Caco-2 (cell line): ENCODE data around the gene FBXL5. TPM values are rescaled to one million over a fixed set of nuclear protein-coding genes. Genes with fewer than 3 reads are reported as not detected.

Experiments used
- BruUV-seq: library from RNA; stranded (reverse); fragments of 400-500 nt; replicated peaks from 2 replicates; lab custom pipeline; 2021; lab: Mats Ljungman, UMichigan
- CTCF ChIA-PET: fragments of 300-600 bp; sonication (Branson Sonifier 250); formaldehyde crosslinking; loops from one replicate; lab custom pipeline; 2022; ENCODE audit warnings: antibody characterized with exemption; lab: Charles Lee
- POLR2A ChIA-PET: fragments of 300-600 bp; sonication (Branson Sonifier 250); formaldehyde crosslinking; loops from one replicate; lab custom pipeline; 2022; ENCODE audit warnings: antibody characterized with exemption; lab: Charles Lee
- DNase-seq, 2 experiments: peaks; one replicate each; pipeline versions ENCODE4 v3.0.0 to v3.0.0-alpha.2; 2020 to 2022
- H3K27me3 ChIP-seq: replicated peaks from 2 replicates; pipeline ENCODE4 v1.6.0; 2011; ENCODE audit warnings: low read length; ENCODE audit not compliant: control insufficient read depth, insufficient read depth
- H3K36me3 ChIP-seq: 2 replicates; pipeline ENCODE4 v1.5.1; 2011; ENCODE audit warnings: low read length; ENCODE audit not compliant: control insufficient read depth, insufficient read depth
- H3K4me1 ChIP-seq: fragments of 250-450 bp; sonication (Bioruptor Pico); 2 replicates; pipeline ENCODE4 v1.5.1; 2020; ENCODE audit warnings: mild to moderate bottlenecking
- H3K4me3 ChIP-seq: 2 replicates; pipeline ENCODE4 v1.5.1; 2011; ENCODE audit warnings: low read depth, mild to moderate bottlenecking, control low read depth, low read length
- H3K9me3 ChIP-seq: fragments of 250-450 bp; sonication (Bioruptor Pico); 2 replicates; pipeline ENCODE4 v1.5.1; 2020; ENCODE audit warnings: mild to moderate bottlenecking, moderate library complexity
- H3K27ac Mint-ChIP-seq: one replicate; pipeline ENCODE4 v1.8.0; 2022; ENCODE audit warnings: mixed read lengths; ENCODE audit not compliant: unreplicated experiment
- H3K27me3 Mint-ChIP-seq: one replicate; pipeline ENCODE4 v1.8.0; 2022; ENCODE audit warnings: mixed read lengths; ENCODE audit not compliant: insufficient read depth, unreplicated experiment
- H3K36me3 Mint-ChIP-seq: one replicate; pipeline ENCODE4 v1.8.0; 2022; ENCODE audit warnings: mild to moderate bottlenecking, mixed read lengths; ENCODE audit not compliant: insufficient read depth, unreplicated experiment
- H3K4me1 Mint-ChIP-seq: one replicate; pipeline ENCODE4 v1.8.0; 2022; ENCODE audit warnings: low read depth, mixed read lengths; ENCODE audit not compliant: unreplicated experiment
- H3K4me3 Mint-ChIP-seq: one replicate; pipeline ENCODE4 v1.8.0; 2022; ENCODE audit warnings: mild to moderate bottlenecking, moderate library complexity, mixed read lengths; ENCODE audit not compliant: unreplicated experiment
- H3K9me3 Mint-ChIP-seq: one replicate; pipeline ENCODE4 v1.8.0; 2022; ENCODE audit warnings: mixed read lengths; ENCODE audit not compliant: unreplicated experiment
- CTCF ChIP-seq, 2 experiments: fragments of 200-600 bp in 1 of 2; IDR thresholded peaks; 1 replicate in 1 of 2; 2 replicates in 1 of 2; pipeline versions ENCODE4 v1.5.1 to v1.8.0; 2011 to 2022; ENCODE audit warnings: antibody characterized with exemption in 1 of 2, control low read depth in 1 of 2, inconsistent platforms in 1 of 2, low read depth in 1 of 2, low read length in 1 of 2, mild to moderate bottlenecking in 1 of 2, moderate library complexity in 1 of 2; ENCODE audit not compliant: insufficient read depth in 1 of 2, severe bottlenecking in 1 of 2, unreplicated experiment in 1 of 2
- intact Hi-C: fragments of 100-400 bp; cut with micrococcal nuclease; formaldehyde crosslinking; loops from one replicate; pipeline ENCODE4 v1.10.0; 2022; ENCODE audit not compliant: unreplicated experiment
- total RNA-seq: library from RNA; stranded (reverse); gene quantifications from 2 replicates; pipeline ENCODE4 v1.2.3, GENCODE V29; 2022

FBXL5 gene
- total RNA-seq, 1 experiment from 2014 or later = 29.1 TPM

GRCh38 chr4:15575966-15576365 lies 79.2 kb downstream of the FBXL5 start:
- BruUV-seq = no TSS peak
- H3K4me3 ChIP-seq = no peak overlapping the region
- Mint-ChIP-seq H3K4me3 (no peak overlapping the region), H3K36me3 (no peaks in the 10 kb centered on the region), H3K9me3 (no peaks in the 10 kb centered on the region), H3K27ac (no peak overlapping the region), H3K27me3 (no peaks in the 10 kb centered on the region), H3K4me1 (no peaks in the 10 kb centered on the region)
- peak in 1 of 2 experiments; percentile 10 for DNase-seq
- no peaks in the 10 kb centered on the region for H3K36me3 ChIP-seq
- intact Hi-C loops = loop anchor here (1.0 kb wide), 1 partner anchor 97 kb away; no protein-coding TSS in a partner anchor
- TF ChIP-seq CTCF (IDR thresholded peaks at IDR 0.05; ENCODE audit: insufficient read depth in 1 of 2, low read depth in 1 of 2, low read length in 1 of 2, severe bottlenecking in 1 of 2, unreplicated experiment in 1 of 2) = no peak
- no peaks in the 10 kb centered on the region for H3K9me3 ChIP-seq
- peaks cover 10% of the 10 kb centered on the region for H3K4me1 ChIP-seq
- ChIA-PET CTCF (interaction anchor here (2.0 kb wide), 1 partner anchor 97 kb away, joined by 16 read pairs; no protein-coding TSS in a partner anchor), POLR2A (no interaction called here)
- no peaks in the 10 kb centered on the region for H3K27me3 ChIP-seq

GRCh38 chr4:15569746-15570145 lies 85.4 kb downstream of the FBXL5 start:
- Histone ChIP-seq H3K4me1 (no peaks in the 10 kb centered on the region), H3K9me3 (no peaks in the 10 kb centered on the region), H3K4me3 (no peak overlapping the region), H3K27me3 (no peaks in the 10 kb centered on the region), H3K36me3 (no peaks in the 10 kb centered on the region; the same call in 1 of the 2 replicates)
- Mint-ChIP-seq H3K27me3 (no peaks in the 10 kb centered on the region), H3K27ac (no peak overlapping the region), H3K36me3 (peaks cover under 1% of the 10 kb centered on the region), H3K9me3 (no peaks in the 10 kb centered on the region), H3K4me1 (no peaks in the 10 kb centered on the region), H3K4me3 (no peak overlapping the region)
- no peak for TF ChIP-seq CTCF (IDR thresholded peaks at IDR 0.05; ENCODE audit: insufficient read depth in 1 of 2, low read depth in 1 of 2, low read length in 1 of 2, severe bottlenecking in 1 of 2, unreplicated experiment in 1 of 2)
- BruUV-seq = no TSS peak
- POLR2A ChIA-PET = no interaction called here
- CTCF ChIA-PET = no interaction called here
- no peak for DNase-seq
- intact Hi-C loops = no loop called here

- Mint-ChIP-seq H3K27ac (no peak overlapping the region), H3K4me3 (no peak overlapping the region), H3K9me3 (no peaks in the 10 kb centered on the region), H3K4me1 (no peaks in the 10 kb centered on the region), H3K27me3 (no peaks in the 10 kb centered on the region), H3K36me3 (peaks cover 5% of the 10 kb centered on the region)
- CTCF ChIA-PET = no interaction called here
- no peaks in the 10 kb centered on the region for H3K4me1 ChIP-seq
- no peaks in the 10 kb centered on the region; the same call in 1 of the 2 replicates for H3K36me3 ChIP-seq
- no peak overlapping the region for H3K4me3 ChIP-seq
- DNase-seq = no peak
- no TSS peak for BruUV-seq
- POLR2A ChIA-PET = no interaction called here
- no peaks in the 10 kb centered on the region for H3K27me3 ChIP-seq
- intact Hi-C loops = no loop called here
- TF ChIP-seq CTCF (IDR thresholded peaks at IDR 0.05; ENCODE audit: insufficient read depth in 1 of 2, low read depth in 1 of 2, low read length in 1 of 2, severe bottlenecking in 1 of 2, unreplicated experiment in 1 of 2) = no peak
- no peaks in the 10 kb centered on the region for H3K9me3 ChIP-seq
Observed at GRCh38 chr4:15568821-15569220, 86.3 kb downstream of the FBXL5 start.
